SK-N-SH (cell line): ENCODE data around the gene FATE1.

ENCODE experiments used
- POLR2AphosphoS5 ChIP-seq: IDR thresholded peaks from 2 replicates; pipeline ENCODE4 v1.6.1; 2012; ENCODE audit warnings: low read depth, low read length
- TF ChIP-seq, protein P1 (sequence below): fragments of 200-600 bp; sonication (generic); IDR thresholded peaks from 2 replicates; pipeline ENCODE4 v1.6.1; 2017; ENCODE audit warnings: antibody characterized with exemption, mild to moderate bottlenecking, moderate library complexity

DNA sequence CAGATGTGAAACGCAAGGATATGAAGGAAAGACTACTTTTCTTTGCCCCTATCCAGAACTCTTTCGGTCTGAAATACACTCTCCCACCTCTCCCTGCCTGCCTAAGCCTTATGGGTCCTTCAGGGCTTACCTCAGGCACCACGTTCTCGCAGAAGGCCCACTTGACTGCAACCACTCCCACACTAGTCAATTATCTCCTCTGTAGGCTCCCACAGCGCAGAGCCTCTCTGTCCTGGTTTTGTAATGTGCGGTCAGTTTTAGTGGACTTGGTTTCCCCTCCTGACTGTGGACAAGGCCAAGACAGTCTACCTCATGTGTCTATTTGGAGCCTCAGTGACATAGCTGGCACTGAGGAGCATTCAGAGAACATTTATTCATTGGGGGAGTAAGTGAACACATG, 29.8 kb downstream of the FATE1 start:
- TF ChIP-seq, protein P1, sequence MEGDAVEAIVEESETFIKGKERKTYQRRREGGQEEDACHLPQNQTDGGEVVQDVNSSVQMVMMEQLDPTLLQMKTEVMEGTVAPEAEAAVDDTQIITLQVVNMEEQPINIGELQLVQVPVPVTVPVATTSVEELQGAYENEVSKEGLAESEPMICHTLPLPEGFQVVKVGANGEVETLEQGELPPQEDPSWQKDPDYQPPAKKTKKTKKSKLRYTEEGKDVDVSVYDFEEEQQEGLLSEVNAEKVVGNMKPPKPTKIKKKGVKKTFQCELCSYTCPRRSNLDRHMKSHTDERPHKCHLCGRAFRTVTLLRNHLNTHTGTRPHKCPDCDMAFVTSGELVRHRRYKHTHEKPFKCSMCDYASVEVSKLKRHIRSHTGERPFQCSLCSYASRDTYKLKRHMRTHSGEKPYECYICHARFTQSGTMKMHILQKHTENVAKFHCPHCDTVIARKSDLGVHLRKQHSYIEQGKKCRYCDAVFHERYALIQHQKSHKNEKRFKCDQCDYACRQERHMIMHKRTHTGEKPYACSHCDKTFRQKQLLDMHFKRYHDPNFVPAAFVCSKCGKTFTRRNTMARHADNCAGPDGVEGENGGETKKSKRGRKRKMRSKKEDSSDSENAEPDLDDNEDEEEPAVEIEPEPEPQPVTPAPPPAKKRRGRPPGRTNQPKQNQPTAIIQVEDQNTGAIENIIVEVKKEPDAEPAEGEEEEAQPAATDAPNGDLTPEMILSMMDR: no peak
- TF ChIP-seq POLR2AphosphoS5: no peak
